Thoracic aorta (tissue), 2 donors: ENCODE data around the gene CHRNB4. TPM values are rescaled to one million over a fixed set of nuclear protein-coding genes. Genes with fewer than 3 reads are reported as not detected.

Experiments used
- ATAC-seq: fragments of 150-250 bp; one replicate; pipeline ENCODE4 v1.8.0; 2017; ENCODE audit warnings: low read depth; ENCODE audit not compliant: insufficient number of reproducible peaks, low FRiP score
- DNase-seq: peaks from one replicate; pipeline ENCODE4 v3.0.0-alpha.2; 2020; ENCODE audit warnings: low spot score
- H3K27ac ChIP-seq, 2 donors: fragments of 200-600 bp; sonication (generic); 1 replicate in 1 of 2; 2 replicates in 1 of 2; pipeline ENCODE4 v1.5.1; 2016; ENCODE audit warnings: mild to moderate bottlenecking in 2 of 2, moderate library complexity in 2 of 2
- H3K27me3 ChIP-seq: fragments of 200-600 bp; sonication (generic); replicated peaks from 2 replicates; pipeline ENCODE4 v1.6.0; 2016; ENCODE audit warnings: mild to moderate bottlenecking; ENCODE audit not compliant: insufficient read depth
- H3K36me3 ChIP-seq: fragments of 200-600 bp; sonication (generic); one replicate; pipeline ENCODE4 v1.5.1; 2016
- H3K4me1 ChIP-seq, 2 donors: fragments of 200-600 bp; sonication (generic); 1 replicate in 1 of 2; 2 replicates in 1 of 2; pipeline versions ENCODE4 v1.5.1 to v1.6.0; 2016; ENCODE audit warnings: low read depth in 2 of 2, mild to moderate bottlenecking in 1 of 2; ENCODE audit not compliant: control insufficient read depth in 1 of 2
- H3K4me3 ChIP-seq: fragments of 200-600 bp; sonication (generic); 2 replicates; pipeline ENCODE4 v1.5.1; 2016; ENCODE audit warnings: mild to moderate bottlenecking
- H3K9me3 ChIP-seq: fragments of 200-600 bp; sonication (generic); 2 replicates; pipeline ENCODE4 v1.5.1; 2016
- total RNA-seq, 2 donors: library from RNA; depleted of rRNA; stranded (reverse); fragments of >200 nt; gene quantifications; one replicate each; pipeline versions ENCODE4 v1.1.0 to v1.2.3, GENCODE V29; 2016
- TF ChIP-seq, protein P1 (sequence below): fragments of 200-600 bp; sonication (generic); IDR thresholded peaks from one replicate; pipeline ENCODE4 v1.5.1; 2019; ENCODE audit warnings: antibody characterized with exemption

The CHRNB4 gene
- total RNA-seq, 2 donors from 2014 or later, result not detected

DNA sequence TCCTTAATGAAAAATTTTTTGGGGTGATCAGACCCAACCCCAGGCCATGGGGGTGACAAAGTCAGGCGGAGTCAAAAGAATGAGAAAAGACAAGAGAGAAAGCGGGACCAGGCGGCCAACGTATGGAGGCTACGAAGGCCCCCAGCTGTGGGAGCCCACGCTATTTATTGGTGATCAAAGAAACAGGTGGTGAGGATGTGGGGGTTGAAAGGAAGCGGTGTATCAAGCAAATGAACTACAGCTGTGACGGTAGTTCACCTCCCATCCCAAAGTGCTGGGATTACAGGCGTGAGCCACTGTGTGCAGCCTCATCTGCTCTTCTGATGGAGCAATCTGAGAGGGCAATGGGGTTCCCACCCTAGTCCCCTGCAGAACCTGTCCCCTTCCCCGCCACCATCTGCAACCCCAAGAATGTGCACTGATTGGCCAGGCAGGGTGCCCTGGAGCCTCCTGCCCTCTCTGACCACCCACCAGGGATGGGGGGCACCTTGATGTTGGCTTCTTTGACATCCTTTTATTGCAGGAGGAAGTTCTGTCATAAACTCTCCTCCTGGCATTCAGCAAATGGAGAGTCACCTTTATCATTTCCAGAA, 19.1 kb downstream of the CHRNB4 start:
- Histone ChIP-seq H3K27ac (no peak overlapping the region), H3K9me3 (no peaks in the 10 kb centered on the region), H3K4me1 (peaks cover 9 to 19% of the 10 kb centered on the region in 2 donors), H3K36me3 (no peaks in the 10 kb centered on the region), H3K27me3 (peaks cover 14% of the 10 kb centered on the region), H3K4me3 (no peak overlapping the region)
- no peak for ATAC-seq
- DNase-seq, result no peak
- TF ChIP-seq, protein P1, sequence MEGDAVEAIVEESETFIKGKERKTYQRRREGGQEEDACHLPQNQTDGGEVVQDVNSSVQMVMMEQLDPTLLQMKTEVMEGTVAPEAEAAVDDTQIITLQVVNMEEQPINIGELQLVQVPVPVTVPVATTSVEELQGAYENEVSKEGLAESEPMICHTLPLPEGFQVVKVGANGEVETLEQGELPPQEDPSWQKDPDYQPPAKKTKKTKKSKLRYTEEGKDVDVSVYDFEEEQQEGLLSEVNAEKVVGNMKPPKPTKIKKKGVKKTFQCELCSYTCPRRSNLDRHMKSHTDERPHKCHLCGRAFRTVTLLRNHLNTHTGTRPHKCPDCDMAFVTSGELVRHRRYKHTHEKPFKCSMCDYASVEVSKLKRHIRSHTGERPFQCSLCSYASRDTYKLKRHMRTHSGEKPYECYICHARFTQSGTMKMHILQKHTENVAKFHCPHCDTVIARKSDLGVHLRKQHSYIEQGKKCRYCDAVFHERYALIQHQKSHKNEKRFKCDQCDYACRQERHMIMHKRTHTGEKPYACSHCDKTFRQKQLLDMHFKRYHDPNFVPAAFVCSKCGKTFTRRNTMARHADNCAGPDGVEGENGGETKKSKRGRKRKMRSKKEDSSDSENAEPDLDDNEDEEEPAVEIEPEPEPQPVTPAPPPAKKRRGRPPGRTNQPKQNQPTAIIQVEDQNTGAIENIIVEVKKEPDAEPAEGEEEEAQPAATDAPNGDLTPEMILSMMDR, result no peak

DNA sequence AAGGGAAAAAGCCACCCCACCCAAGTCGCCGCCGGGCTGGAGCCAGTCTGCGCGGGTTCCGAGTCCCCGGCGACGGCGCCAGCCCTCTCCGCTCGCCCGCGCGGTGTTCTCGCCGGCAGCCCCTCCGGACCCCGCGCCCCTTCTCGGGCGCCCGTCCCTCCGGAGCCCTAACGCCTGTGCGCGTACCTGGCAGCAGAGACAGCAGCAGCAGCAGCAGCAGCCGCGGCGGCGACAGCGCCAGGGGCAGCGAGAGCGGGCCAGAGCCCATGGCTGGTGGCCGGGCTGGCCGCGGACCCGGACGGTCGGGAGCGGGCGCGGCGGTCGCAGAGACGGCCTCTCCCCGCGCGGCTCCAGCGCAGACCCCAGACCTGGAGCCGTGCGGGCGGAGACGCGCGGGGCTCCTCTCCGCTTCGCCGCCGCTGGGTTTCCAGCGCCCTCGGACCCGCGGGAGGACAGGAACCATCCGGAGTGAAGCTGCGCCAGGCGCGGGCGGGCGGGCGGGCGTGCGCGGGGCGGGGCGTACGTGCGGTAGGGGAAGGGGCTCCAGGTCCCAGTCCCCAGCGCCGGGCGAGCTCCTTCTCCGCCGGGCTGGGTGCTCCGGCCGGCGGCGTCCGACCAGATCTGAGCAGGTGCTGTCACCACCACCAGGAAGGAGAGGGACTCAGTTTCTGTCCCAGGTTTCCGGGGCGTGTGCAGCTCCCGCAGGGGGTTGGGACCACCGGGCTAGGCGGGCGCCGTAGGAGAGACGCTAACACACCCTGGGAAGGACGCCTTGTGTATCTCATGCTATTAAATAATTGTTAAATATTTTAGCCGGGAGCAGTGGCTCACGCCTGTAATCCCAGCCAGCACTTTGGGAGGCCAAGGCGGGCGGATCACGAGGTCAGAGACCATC, 20.2 kb downstream of the CHRNB4 start, which contains the start of gene CHRNA3:
Gene CHRNA3, minus strand, starts transcription at position 470 of the 895 bp plus-strand sequence. Its CDS starts 202 bp downstream, at position 268.
- Histone ChIP-seq H3K36me3 (no peaks in the 10 kb centered on the region), H3K4me3 (peak within 1 kb of the TSS; percentile 64), H3K27me3 (peaks cover 14% of the 10 kb centered on the region), H3K9me3 (no peaks in the 10 kb centered on the region), H3K4me1 (peaks cover 9 to 19% of the 10 kb centered on the region in 2 donors), H3K27ac (no peak within 1 kb of the TSS)
- no peak for ATAC-seq
- DNase-seq, result no peak
- TF ChIP-seq, protein P1, result no peak

DNA sequence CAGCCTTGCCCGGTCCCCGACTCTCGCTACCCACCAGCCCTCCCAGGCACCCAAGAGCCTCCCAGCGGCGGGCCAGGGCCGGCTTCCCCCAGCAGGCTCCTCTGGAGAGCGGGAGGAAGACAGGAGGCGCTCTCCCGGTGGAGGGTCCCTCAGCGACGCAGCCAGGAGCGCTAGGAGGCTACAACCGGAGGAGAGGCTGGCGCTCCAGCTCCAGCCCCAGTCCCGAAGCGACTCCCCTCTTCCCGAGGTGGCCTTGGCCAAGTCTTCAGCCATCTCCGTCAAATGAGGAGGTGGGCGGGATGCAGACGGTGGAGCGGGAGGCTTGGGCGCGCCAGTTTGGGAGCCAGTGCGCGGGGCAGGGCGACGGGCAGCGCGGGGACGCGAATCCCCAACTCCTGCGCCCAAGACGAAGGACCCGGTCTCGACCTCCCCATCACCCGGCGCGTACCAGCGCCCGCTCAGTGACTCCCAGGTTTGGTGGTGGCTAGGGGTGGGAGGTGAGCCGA, 20.9 kb downstream of the CHRNB4 start:
- TF ChIP-seq, protein P1, result no peak
- Histone ChIP-seq H3K4me3 (peak overlapping the region; percentile 64), H3K27me3 (peaks cover 14% of the 10 kb centered on the region), H3K4me1 (peaks cover 9 to 19% of the 10 kb centered on the region in 2 donors), H3K27ac (no peak overlapping the region), H3K9me3 (no peaks in the 10 kb centered on the region), H3K36me3 (no peaks in the 10 kb centered on the region)
- no peak for DNase-seq
- no peak for ATAC-seq

DNA sequence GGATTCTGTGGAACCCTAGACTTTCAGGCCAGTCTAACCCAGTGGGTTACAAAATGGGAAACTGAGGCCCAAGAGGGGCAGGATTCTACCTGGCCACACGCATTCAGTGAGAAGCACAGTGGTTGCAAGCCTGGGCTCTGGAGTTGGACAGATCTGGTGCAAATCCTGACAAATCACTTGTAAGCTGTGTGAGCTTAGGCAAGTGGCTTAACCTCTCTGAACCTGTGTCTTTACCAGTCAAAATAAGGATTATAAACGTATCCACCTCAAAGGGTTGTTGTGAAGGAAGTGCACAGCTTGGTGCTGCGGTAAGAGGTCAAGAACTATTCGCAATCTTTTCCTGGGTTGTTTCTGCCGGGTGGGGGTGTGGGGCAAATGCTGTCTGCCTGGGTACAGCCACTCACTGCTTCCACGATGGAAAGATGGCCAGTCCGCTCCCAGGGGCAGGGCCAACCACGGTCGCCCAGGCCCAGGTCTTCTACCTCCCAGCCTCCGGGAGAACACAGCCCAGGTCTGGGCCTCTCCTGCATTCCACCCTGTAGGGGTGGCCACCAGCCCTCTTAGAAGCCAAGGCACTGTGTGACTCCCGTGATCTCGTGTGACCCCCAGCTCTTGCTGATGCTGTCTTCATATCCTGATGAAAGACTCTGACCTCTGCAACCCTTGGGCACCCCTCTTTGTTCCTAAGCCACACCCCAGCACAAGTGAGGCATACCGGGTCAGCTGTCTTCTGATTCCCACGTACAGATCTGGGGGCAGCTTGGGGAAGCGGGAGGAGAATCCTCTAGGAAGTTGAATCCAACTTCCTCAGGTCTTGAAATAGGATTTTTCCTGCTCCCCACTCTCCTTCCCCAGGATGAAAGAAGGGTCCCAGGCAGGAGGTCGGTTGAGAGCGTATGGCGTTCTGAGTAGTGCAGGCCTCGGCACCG, 21.7 kb downstream of the CHRNB4 start:
- DNase-seq (no peak), ATAC-seq (no peak)

More for the DNA sequence above, 21.7 kb downstream of the CHRNB4 start:
- Histone ChIP-seq H3K27me3 (peaks cover 14% of the 10 kb centered on the region), H3K4me1 (peaks cover 9 to 19% of the 10 kb centered on the region in 2 donors), H3K27ac (no peak overlapping the region), H3K36me3 (no peaks in the 10 kb centered on the region), H3K4me3 (peak overlapping the region; percentile 64), H3K9me3 (no peaks in the 10 kb centered on the region)
- TF ChIP-seq, protein P1, result no peak
